IMR-90 (cell line): ENCODE results near the gene ESPL1. TPM values are rescaled to one million over a fixed set of nuclear protein-coding genes. Genes with fewer than 3 reads are reported as not detected.

Experiments used
- ATAC-seq: fragments of 200-7000 bp; cut with Tn5 transposase; 2 replicates; pipeline ENCODE4 v1.9.1; 2020; ENCODE audit warnings: low read depth, mild to moderate bottlenecking, moderate library complexity
- BruUV-seq: library from RNA; stranded (reverse); fragments of 400-500 nt; replicated peaks from 2 replicates; lab custom pipeline; 2021; lab: Mats Ljungman, UMichigan
- CTCF ChIA-PET: fragments of 300-600 bp; formaldehyde crosslinking; extraction: SDS; loops from one replicate; lab custom pipeline; 2021; ENCODE audit warnings: antibody characterized with exemption; lab: Yijun Ruan, JAX
- POLR2A ChIA-PET: fragments of 300-600 bp; sonication (Branson Sonifier 250); formaldehyde crosslinking; loops from one replicate; lab custom pipeline; 2022; ENCODE audit warnings: antibody characterized with exemption; ENCODE audit not compliant: unreplicated experiment; lab: Charles Lee
- DNase-seq: peaks from one replicate; pipeline ENCODE4 v3.0.0; 2013
- H2AFZ ChIP-seq: replicated peaks from 2 replicates; pipeline ENCODE3; 2013; ENCODE audit warnings: low read length, mild to moderate bottlenecking; ENCODE audit not compliant: poor library complexity
- H2AK5ac ChIP-seq: 2 replicates; pipeline ENCODE4 v1.6.1; 2013; ENCODE audit warnings: low read depth, low read length, inconsistent platforms
- H2AK9ac ChIP-seq: replicated peaks from 2 replicates; pipeline ENCODE3; 2013; ENCODE audit warnings: mild to moderate bottlenecking, low read depth, low read length, moderate library complexity; ENCODE audit not compliant: poor library complexity
- H2BK120ac ChIP-seq: 2 replicates; pipeline ENCODE4 v1.6.1; 2013; ENCODE audit warnings: low read depth, low read length, inconsistent platforms
- H2BK15ac ChIP-seq: 3 replicates; pipeline ENCODE4 v1.6.1; 2013; ENCODE audit warnings: low read depth, low read length, inconsistent platforms
- H2BK20ac ChIP-seq: 2 replicates; pipeline ENCODE4 v1.6.1; 2013; ENCODE audit warnings: low read depth, mild to moderate bottlenecking, inconsistent platforms, low read length, moderate library complexity
- H2BK5ac ChIP-seq: 2 replicates; pipeline ENCODE4 v1.6.1; 2013; ENCODE audit warnings: mild to moderate bottlenecking, low read depth, low read length, inconsistent platforms; ENCODE audit not compliant: poor library complexity, severe bottlenecking
- H3K14ac ChIP-seq: replicated peaks from 2 replicates; pipeline ENCODE4 v1.6.1; 2013; ENCODE audit warnings: low read depth, low read length, inconsistent platforms
- H3K18ac ChIP-seq: 2 replicates; pipeline ENCODE4 v1.6.1; 2013; ENCODE audit warnings: low read depth, low read length, control low read depth
- H3K23ac ChIP-seq: 2 replicates; pipeline ENCODE4 v1.6.1; 2013; ENCODE audit warnings: low read depth, low read length, inconsistent platforms
- H3K27ac ChIP-seq: 2 replicates; pipeline ENCODE4 v1.5.1; 2013; ENCODE audit warnings: mild to moderate bottlenecking, control low read depth, low read length; ENCODE audit not compliant: insufficient read depth
- H3K27me3 ChIP-seq: 2 replicates; pipeline ENCODE4 v1.6.1; 2013; ENCODE audit warnings: low read length; ENCODE audit not compliant: control insufficient read depth, insufficient read depth
- H3K36me3 ChIP-seq: 2 replicates; pipeline ENCODE4 v1.6.1; 2013; ENCODE audit warnings: low read length, mixed read lengths; ENCODE audit not compliant: control insufficient read depth, insufficient read depth
- H3K4ac ChIP-seq: 2 replicates; pipeline ENCODE4 v1.6.1; 2013; ENCODE audit warnings: low read depth, low read length, inconsistent platforms
- H3K4me1 ChIP-seq: 2 replicates; pipeline ENCODE4 v1.6.1; 2013; ENCODE audit warnings: low read length, mixed read lengths; ENCODE audit not compliant: control insufficient read depth, insufficient read depth
- H3K4me2 ChIP-seq: 2 replicates; pipeline ENCODE4 v1.6.1; 2013; ENCODE audit warnings: low read depth, mild to moderate bottlenecking, control low read depth, low read length, moderate library complexity
- H3K4me3 ChIP-seq: 2 replicates; pipeline ENCODE4 v1.5.1; 2013; ENCODE audit warnings: low read depth, mild to moderate bottlenecking, control low read depth, low read length, moderate library complexity; ENCODE audit not compliant: insufficient read depth
- H3K56ac ChIP-seq: 2 replicates; pipeline ENCODE4 v1.6.1; 2013; ENCODE audit warnings: low read length, inconsistent platforms; ENCODE audit not compliant: insufficient read depth; ENCODE audit errors: extremely low read depth
- H3K79me1 ChIP-seq, 2 experiments: 2 replicates each; pipeline ENCODE4 v1.6.1; 2013; ENCODE audit warnings: low read length in 2 of 2, inconsistent platforms in 1 of 2, low read depth in 1 of 2
- H3K9ac ChIP-seq: 2 replicates; pipeline ENCODE4 v1.6.1; 2013; ENCODE audit warnings: low read depth, low read length, control low read depth
- H3K9me1 ChIP-seq: 2 replicates; pipeline ENCODE4 v1.6.1; 2013; ENCODE audit warnings: low read length, inconsistent platforms; ENCODE audit not compliant: insufficient read depth
- H3K9me3 ChIP-seq: 2 replicates; pipeline ENCODE4 v1.6.1; 2013; ENCODE audit warnings: low read length; ENCODE audit not compliant: control insufficient read depth, insufficient read depth
- H4K20me1 ChIP-seq: 2 replicates; pipeline ENCODE4 v1.6.1; 2013; ENCODE audit warnings: low read length, inconsistent platforms; ENCODE audit not compliant: insufficient read depth
- H4K5ac ChIP-seq: 2 replicates; pipeline ENCODE4 v1.6.1; 2013; ENCODE audit warnings: mild to moderate bottlenecking, low read depth, low read length, control low read depth
- H4K8ac ChIP-seq, 2 experiments: 2 replicates each; pipeline ENCODE4 v1.6.1; 2013; ENCODE audit warnings: low read depth in 2 of 2, low read length in 2 of 2, control low read depth in 1 of 2, inconsistent platforms in 1 of 2
- H4K91ac ChIP-seq: 2 replicates; pipeline ENCODE4 v1.6.1; 2013; ENCODE audit warnings: low read depth, low read length, inconsistent platforms; ENCODE audit not compliant: insufficient read depth
- BHLHE40 ChIP-seq: fragments of 150-350 bp; IDR thresholded peaks from 2 replicates; pipeline ENCODE4 v1.6.1; 2016; ENCODE audit warnings: mild to moderate bottlenecking, low read depth, low read length
- MAFK ChIP-seq: IDR thresholded peaks from 2 replicates; pipeline ENCODE4 v1.6.1; 2012; ENCODE audit warnings: low read depth, low read length, improper control_type of control experiment
- NFE2L2 ChIP-seq: fragments of 150-350 bp; IDR thresholded peaks from 2 replicates; pipeline ENCODE4 v1.6.1; 2016; ENCODE audit warnings: low read depth, mild to moderate bottlenecking, low read length
- POLR2A ChIP-seq: IDR thresholded peaks from 2 replicates; pipeline ENCODE4 v1.6.1; 2012; ENCODE audit warnings: mild to moderate bottlenecking, low read depth, low read length
- RFX5 ChIP-seq: IDR thresholded peaks from 2 replicates; pipeline ENCODE4 v1.8.0; 2012; ENCODE audit warnings: low read depth, mild to moderate bottlenecking, low read length, moderate library complexity
- WGBS, 2 experiments: methylation state at CpG; one replicate each; pipeline versions ENCODE4 v1.1.5 to v1.1.7; 2013; ENCODE audit warnings: missing lambda C conversion rate in 2 of 2; ENCODE audit not compliant: insufficient read length in 1 of 2; ENCODE audit errors: extremely low coverage in 2 of 2; 5-methylcytosine and 5-hydroxymethylcytosine counted together
- dilution Hi-C: fragments of 300-500 bp; cut with HindIII; formaldehyde crosslinking; loops from one replicate; pipeline ENCODE4 v1.14.3; 2018; ENCODE audit warnings: low sequenced_read_pairs; ENCODE audit not compliant: unreplicated experiment
- in situ Hi-C: fragments of 300-500 bp; cut with MboI; formaldehyde crosslinking; loops from 3 replicates; pipeline ENCODE4 v1.14.3; 2019; ENCODE audit warnings: low sequenced_read_pairs, inconsistent platforms, mixed read lengths
- intact Hi-C: fragments of 100-400 bp; cut with micrococcal nuclease; formaldehyde crosslinking; loops from 2 replicates; pipeline ENCODE4 v1.10.0; 2022
- polyA plus RNA-seq, 3 experiments: library from polyadenylated mRNA; depleted of rRNA; stranded (reverse); fragments of >200 nt; gene quantifications; 2 replicates each; pipeline ENCODE4 v1.2.3, GENCODE V29; 2012; ENCODE audit warnings: low replicate concordance in 1 of 3
- total RNA-seq: library from RNA; depleted of rRNA; stranded (reverse); fragments of >200 nt; gene quantifications from 2 replicates; pipeline ENCODE4 v1.2.3, GENCODE V29; 2012

The ESPL1 gene
- total and polyA plus RNA-seq, 2 of the 4 experiments (the other 2 are of a cell fraction) = 6.5 to 9.2 TPM

- H4K5ac ChIP-seq = no peak overlapping the region
- 67% methylated on average over 1 of the region's 5 CpGs; no CpG with 5 or more reads in 1 of the 2 experiments for WGBS, 2 experiments
- H3K27me3 ChIP-seq = no peaks in the 10 kb centered on the region
- no peak overlapping the region for H3K18ac ChIP-seq
- ATAC-seq = no peak
- H3K36me3 ChIP-seq = peaks cover 37% of the 10 kb centered on the region
- H2AK9ac ChIP-seq = no peak overlapping the region
- peaks cover 16 to 53% of the 10 kb centered on the region in 2 experiments for H3K79me1 ChIP-seq
- H3K4ac ChIP-seq = no peak overlapping the region
- H2BK15ac ChIP-seq = no peak overlapping the region
- no peak overlapping the region for H2BK20ac ChIP-seq
- CTCF ChIA-PET = no interaction called here
- in situ Hi-C loops = no loop called here
- H4K91ac ChIP-seq = no peak overlapping the region
- intact Hi-C loops = no loop called here
- H3K27ac ChIP-seq = no peak overlapping the region
- H3K4me1 ChIP-seq = peaks cover 11% of the 10 kb centered on the region
- no peak for TF ChIP-seq RFX5
- no peak for TF ChIP-seq NFE2L2
- no peak for TF ChIP-seq POLR2A
- TF ChIP-seq MAFK = no peak
- TF ChIP-seq BHLHE40 = no peak
- H3K4me2 ChIP-seq = no peak overlapping the region
- no peak overlapping the region for H2AFZ ChIP-seq
- BruUV-seq = no TSS peak
- H3K9me3 ChIP-seq = no peaks in the 10 kb centered on the region
- H3K9ac ChIP-seq = no peak overlapping the region
- H3K9me1 ChIP-seq = peaks cover 10% of the 10 kb centered on the region; the same call in 1 of the 2 replicates
- no peak overlapping the region for H3K4me3 ChIP-seq
- dilution Hi-C loops = no loop called here
- POLR2A ChIA-PET = no interaction called here
- no peak overlapping the region for H2BK5ac ChIP-seq
- no peak overlapping the region for H3K56ac ChIP-seq
- H3K14ac ChIP-seq = no peak overlapping the region
- DNase-seq = no peak
- H3K23ac ChIP-seq = no peak overlapping the region
- H2BK120ac ChIP-seq = no peak overlapping the region
- H4K8ac ChIP-seq = no peak overlapping the region
- H4K20me1 ChIP-seq = peaks cover 2% of the 10 kb centered on the region; the same call in 1 of the 2 replicates
- H2AK5ac ChIP-seq = no peak overlapping the region
Measured at GRCh38 chr12:53302903-53303302, 34.8 kb downstream of the ESPL1 start.
